ENCODE measurements around the gene ALDH2.

DNA sequence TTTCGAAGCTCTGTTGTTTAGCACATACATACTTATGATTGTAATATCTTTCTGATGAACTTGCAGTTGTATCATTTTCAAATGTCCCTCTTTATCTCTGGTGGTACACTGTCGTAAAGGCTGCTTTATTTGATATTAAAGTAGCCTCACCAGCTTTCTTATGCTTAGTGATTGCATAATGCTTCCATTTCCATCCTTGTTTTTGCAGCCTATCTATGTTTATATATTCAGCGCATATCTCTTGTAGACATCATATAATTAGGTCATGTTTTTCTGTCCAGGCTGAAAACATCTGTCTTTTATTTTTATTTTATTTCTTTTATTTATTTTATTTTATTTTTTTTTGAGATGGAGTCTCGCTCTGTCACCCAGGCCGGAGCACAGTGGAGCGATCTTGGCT, 46.3 kb upstream of the ALDH2 start:
- TF ChIP-seq ESRRG (CRISPR knock-in tag; IDR thresholded peaks at IDR 0.05) (no peak), ZNF70 (CRISPR knock-in tag; IDR thresholded peaks at IDR 0.05) (no peak), GLIS3 (CRISPR knock-in tag; IDR thresholded peaks at IDR 0.05) (no peak), ZNF8 (CRISPR knock-in tag; IDR thresholded peaks at IDR 0.05) (no peak), ARNTL (CRISPR knock-in tag; IDR thresholded peaks at IDR 0.05; ENCODE audit: borderline replicate concordance, low read depth) (no peak)
